Liver (tissue), 3 donors: Measurements from ENCODE around the gene WFIKKN2.

Source experiments
- EGR1 ChIP-seq, 2 donors: IDR thresholded peaks; 2 replicates each; pipeline ENCODE4 v1.6.1; 2016 to 2018; ENCODE audit warnings: antibody characterized with exemption in 2 of 2, low read depth in 2 of 2
- FOXA1 ChIP-seq: IDR thresholded peaks from 2 replicates; pipeline ENCODE4 v1.6.1; 2016; ENCODE audit warnings: antibody characterized with exemption
- HNF4A ChIP-seq, 2 donors: conservative IDR thresholded peaks; 2 replicates each; pipeline ENCODE4 v1.6.1; 2016; ENCODE audit warnings: antibody characterized with exemption in 2 of 2, mild to moderate bottlenecking in 2 of 2
- RAD21 ChIP-seq, 2 donors: IDR thresholded peaks; 2 replicates each; pipeline ENCODE4 v1.6.1; 2016; ENCODE audit warnings: antibody characterized with exemption in 2 of 2, mild to moderate bottlenecking in 2 of 2
- SP1 ChIP-seq: IDR thresholded peaks from 2 replicates; pipeline ENCODE4 v1.6.1; 2018; ENCODE audit warnings: antibody characterized with exemption, mild to moderate bottlenecking
- YY1 ChIP-seq: IDR thresholded peaks from 2 replicates; pipeline ENCODE4 v1.6.1; 2016; ENCODE audit warnings: antibody characterized with exemption, mild to moderate bottlenecking
- TF ChIP-seq, protein P1 (sequence below): fragments of 150-350 bp; IDR thresholded peaks from 2 replicates; pipeline ENCODE4 v1.5.1; 2017; ENCODE audit warnings: improper control_type of control experiment, low read depth, low read length; ENCODE audit not compliant: missing input control
- TF ChIP-seq, protein P2 (sequence below): IDR thresholded peaks from 2 replicates; pipeline ENCODE4 v1.6.1; 2016; ENCODE audit warnings: antibody characterized with exemption
- TF ChIP-seq, protein P3 (sequence below): IDR thresholded peaks from 2 replicates; pipeline ENCODE4 v1.6.1; 2016; ENCODE audit warnings: antibody characterized with exemption
- TF ChIP-seq, protein P4 (sequence below): IDR thresholded peaks from 2 replicates; pipeline ENCODE4 v1.6.1; 2016; ENCODE audit warnings: antibody characterized with exemption
- donor health status: healthy.
- donor health status: healthy.

DNA sequence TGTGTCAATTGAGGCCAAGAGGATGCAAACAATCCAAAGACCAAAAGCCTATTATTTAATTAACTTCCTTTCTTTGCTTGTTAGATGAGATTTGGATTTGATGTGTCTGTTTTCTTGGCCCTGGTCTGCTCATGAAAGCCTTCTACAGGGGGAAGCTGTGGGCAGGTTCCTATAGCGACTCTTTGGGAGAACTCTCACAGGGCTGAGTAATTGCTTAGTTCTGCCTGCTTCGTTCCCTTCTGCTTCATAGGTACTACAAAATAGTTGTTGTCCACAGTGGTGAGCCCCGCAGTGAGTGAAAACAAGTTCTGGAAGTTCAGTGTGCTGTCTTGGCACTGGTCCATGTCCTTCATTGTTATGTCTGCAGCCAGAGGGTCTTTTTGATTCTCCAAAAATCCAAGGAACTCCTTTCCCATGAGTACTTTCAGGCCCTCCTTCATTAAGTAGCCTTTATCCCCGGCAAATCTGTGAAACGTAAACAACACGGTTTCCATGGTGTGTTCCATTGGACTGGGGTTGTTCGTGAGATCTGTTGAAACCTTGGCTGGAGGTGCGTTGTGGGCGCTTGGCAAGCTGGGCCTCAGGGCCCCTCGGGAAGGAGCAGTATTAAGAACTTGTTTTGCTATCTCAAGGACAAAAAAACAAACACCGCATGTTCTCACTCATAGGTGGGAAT is 38.1 kb upstream of the WFIKKN2 start:
- TF ChIP-seq, protein P1, sequence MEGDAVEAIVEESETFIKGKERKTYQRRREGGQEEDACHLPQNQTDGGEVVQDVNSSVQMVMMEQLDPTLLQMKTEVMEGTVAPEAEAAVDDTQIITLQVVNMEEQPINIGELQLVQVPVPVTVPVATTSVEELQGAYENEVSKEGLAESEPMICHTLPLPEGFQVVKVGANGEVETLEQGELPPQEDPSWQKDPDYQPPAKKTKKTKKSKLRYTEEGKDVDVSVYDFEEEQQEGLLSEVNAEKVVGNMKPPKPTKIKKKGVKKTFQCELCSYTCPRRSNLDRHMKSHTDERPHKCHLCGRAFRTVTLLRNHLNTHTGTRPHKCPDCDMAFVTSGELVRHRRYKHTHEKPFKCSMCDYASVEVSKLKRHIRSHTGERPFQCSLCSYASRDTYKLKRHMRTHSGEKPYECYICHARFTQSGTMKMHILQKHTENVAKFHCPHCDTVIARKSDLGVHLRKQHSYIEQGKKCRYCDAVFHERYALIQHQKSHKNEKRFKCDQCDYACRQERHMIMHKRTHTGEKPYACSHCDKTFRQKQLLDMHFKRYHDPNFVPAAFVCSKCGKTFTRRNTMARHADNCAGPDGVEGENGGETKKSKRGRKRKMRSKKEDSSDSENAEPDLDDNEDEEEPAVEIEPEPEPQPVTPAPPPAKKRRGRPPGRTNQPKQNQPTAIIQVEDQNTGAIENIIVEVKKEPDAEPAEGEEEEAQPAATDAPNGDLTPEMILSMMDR = no peak
- no peak for TF ChIP-seq YY1
- no peak for TF ChIP-seq HNF4A (conservative IDR thresholded peaks at IDR 0.05)
- TF ChIP-seq, protein P2, sequence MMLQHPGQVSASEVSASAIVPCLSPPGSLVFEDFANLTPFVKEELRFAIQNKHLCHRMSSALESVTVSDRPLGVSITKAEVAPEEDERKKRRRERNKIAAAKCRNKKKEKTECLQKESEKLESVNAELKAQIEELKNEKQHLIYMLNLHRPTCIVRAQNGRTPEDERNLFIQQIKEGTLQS = no peak
- no peak for TF ChIP-seq RAD21 (IDR thresholded peaks at IDR 0.05)
- TF ChIP-seq, protein P3, sequence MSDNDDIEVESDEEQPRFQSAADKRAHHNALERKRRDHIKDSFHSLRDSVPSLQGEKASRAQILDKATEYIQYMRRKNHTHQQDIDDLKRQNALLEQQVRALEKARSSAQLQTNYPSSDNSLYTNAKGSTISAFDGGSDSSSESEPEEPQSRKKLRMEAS = no peak
- no peak for TF ChIP-seq EGR1 (IDR thresholded peaks at IDR 0.05; ENCODE audit: low read depth in 2 of 2)
- TF ChIP-seq, protein P4, sequence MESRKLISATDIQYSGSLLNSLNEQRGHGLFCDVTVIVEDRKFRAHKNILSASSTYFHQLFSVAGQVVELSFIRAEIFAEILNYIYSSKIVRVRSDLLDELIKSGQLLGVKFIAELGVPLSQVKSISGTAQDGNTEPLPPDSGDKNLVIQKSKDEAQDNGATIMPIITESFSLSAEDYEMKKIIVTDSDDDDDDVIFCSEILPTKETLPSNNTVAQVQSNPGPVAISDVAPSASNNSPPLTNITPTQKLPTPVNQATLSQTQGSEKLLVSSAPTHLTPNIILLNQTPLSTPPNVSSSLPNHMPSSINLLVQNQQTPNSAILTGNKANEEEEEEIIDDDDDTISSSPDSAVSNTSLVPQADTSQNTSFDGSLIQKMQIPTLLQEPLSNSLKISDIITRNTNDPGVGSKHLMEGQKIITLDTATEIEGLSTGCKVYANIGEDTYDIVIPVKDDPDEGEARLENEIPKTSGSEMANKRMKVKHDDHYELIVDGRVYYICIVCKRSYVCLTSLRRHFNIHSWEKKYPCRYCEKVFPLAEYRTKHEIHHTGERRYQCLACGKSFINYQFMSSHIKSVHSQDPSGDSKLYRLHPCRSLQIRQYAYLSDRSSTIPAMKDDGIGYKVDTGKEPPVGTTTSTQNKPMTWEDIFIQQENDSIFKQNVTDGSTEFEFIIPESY = no peak
- TF ChIP-seq FOXA1 = no peak
- TF ChIP-seq SP1 = no peak
